Upper lobe of left lung (tissue), 6 donors: Measurements from ENCODE around the gene LRRC46. TPM values are rescaled to one million over a fixed set of nuclear protein-coding genes. Genes with fewer than 3 reads are reported as not detected.
A peak's percentile ranks its signal among the peaks of the same experiment; 100 is the strongest.

ENCODE experiments used
- ATAC-seq, 2 donors: fragments of 200-7000 bp; cut with Tn5 transposase; one replicate each; pipeline ENCODE4 v1.9.1; 2022; ENCODE audit warnings: mild to moderate bottlenecking in 2 of 2, moderate library complexity in 2 of 2; ENCODE audit not compliant: low FRiP score in 2 of 2
- DNase-seq, 2 donors: peaks; one replicate each; pipeline ENCODE4 v3.0.0-alpha.2; 2019 to 2020
- H3K27ac ChIP-seq, 4 donors: fragments of 200-600 bp; sonication (generic); one replicate each; pipeline ENCODE4 v1.5.1; 2016 to 2019
- H3K27me3 ChIP-seq, 4 donors: fragments of 200-600 bp; sonication (generic); one replicate each; pipeline ENCODE4 v1.5.1; 2017 to 2019
- H3K36me3 ChIP-seq, 4 donors: fragments of 200-600 bp; sonication (generic); one replicate each; pipeline ENCODE4 v1.5.1; 2016 to 2019
- H3K4me1 ChIP-seq, 4 donors: fragments of 200-600 bp; sonication (generic); one replicate each; pipeline ENCODE4 v1.5.1; 2018 to 2019
- H3K4me3 ChIP-seq, 4 donors: fragments of 200-600 bp; sonication (generic); one replicate each; pipeline ENCODE4 v1.5.1; 2017 to 2019; ENCODE audit warnings: mild to moderate bottlenecking in 2 of 4, moderate library complexity in 1 of 4
- H3K9me3 ChIP-seq, 4 donors: fragments of 200-600 bp; sonication (generic); one replicate each; pipeline ENCODE4 v1.5.1; 2018 to 2019
- CTCF ChIP-seq, 6 experiments: fragments of 450-650 bp in 4 of 6; fragments of 200-600 bp in 2 of 6; sonication (generic) in 2 of 6; IDR thresholded peaks; one replicate each; pipeline ENCODE4 v1.5.1; 2016 to 2019; ENCODE audit warnings: antibody characterized with exemption in 6 of 6
- EP300 ChIP-seq, 4 donors: sonication (generic); formaldehyde crosslinking; IDR thresholded peaks; one replicate each; pipeline ENCODE4 v1.5.1; 2017; ENCODE audit warnings: antibody characterized with exemption in 4 of 4, control low read depth in 2 of 4
- POLR2A ChIP-seq, 4 donors: fragments of 450-650 bp; IDR thresholded peaks; one replicate each; pipeline ENCODE4 v1.5.1; 2016 to 2017; ENCODE audit warnings: antibody characterized with exemption in 4 of 4, mild to moderate bottlenecking in 2 of 4
- POLR2AphosphoS5 ChIP-seq, 2 donors: sonication (generic); formaldehyde crosslinking; IDR thresholded peaks; one replicate each; pipeline ENCODE4 v1.5.1; 2017; ENCODE audit warnings: antibody characterized with exemption in 2 of 2
- WGBS, 2 donors: methylation state at CpG; one replicate each; pipeline ENCODE4 v1.1.5; 2017 to 2018; 5-methylcytosine and 5-hydroxymethylcytosine counted together
- total RNA-seq, 6 donors: library from RNA; depleted of rRNA in 4 of 6; stranded (reverse); fragments of >200 nt in 4 of 6; gene quantifications; one replicate each; pipeline versions ENCODE4 v1.1.0 to v1.2.1, GENCODE V29; 2016 to 2021
- donor health status: DM: no; HTN: no; CAD: no; lungs with moderate emphysema.
- donor health status: DM: no; HTN: yes; CAD: no; lungs with severe emphysema.

Gene LRRC46
- total RNA-seq, 6 donors from 2014 or later = 0.49 to 23.5 (median 9.1) TPM

- H3K9me3 ChIP-seq = no peaks in the 10 kb centered on the region
- peak overlapping the region in 2 of 4 donors; percentile 19 to 85 for H3K27ac ChIP-seq
- DNase-seq (no peak), ATAC-seq (no peak)
- TF ChIP-seq POLR2A (IDR thresholded peaks at IDR 0.05) = peak in 1 of 4 donors; percentile 40
- no peak for TF ChIP-seq POLR2AphosphoS5 (IDR thresholded peaks at IDR 0.05)
- peaks cover 22 to 41% (median 30%) of the 10 kb centered on the region in 4 donors for H3K4me1 ChIP-seq
- peak overlapping the region in 1 of 4 donors; percentile 77 for H3K4me3 ChIP-seq
- 57 to 82% methylated on average over 3 of the region's 3 CpGs for WGBS, 2 donors
- H3K27me3 ChIP-seq = no peaks in the 10 kb centered on the region
- peaks cover 10 to 42% (median 31%) of the 10 kb centered on the region in 4 donors for H3K36me3 ChIP-seq
Observed at GRCh38 chr17:47829870-47830269, 1.6 kb upstream of the LRRC46 start.

- Histone ChIP-seq H3K27ac (peak overlapping the region; percentile 78 to 85 (median 84)), H3K4me1 (peaks cover 25 to 47% (median 34%) of the 10 kb centered on the region in 4 donors), H3K36me3 (peaks cover 10 to 35% (median 25%) of the 10 kb centered on the region in 4 donors), H3K27me3 (no peaks in the 10 kb centered on the region), H3K9me3 (no peaks in the 10 kb centered on the region), H3K4me3 (peak overlapping the region; percentile 72 to 92 (median 80))
- TF ChIP-seq POLR2AphosphoS5 (IDR thresholded peaks at IDR 0.05) (no peak), EP300 (IDR thresholded peaks at IDR 0.05) (no peak), POLR2A (IDR thresholded peaks at IDR 0.05) (no peak), CTCF (IDR thresholded peaks at IDR 0.05) (no peak)
- WGBS, 2 donors = 73 to 75% methylated on average over 18 of the region's 18 CpGs
- ATAC-seq = no peak
- DNase-seq = no peak
Observed at GRCh38 chr17:47830396-47831002, 971 bp upstream of the LRRC46 start.

- no peak for DNase-seq
- 8 to 9% methylated on average over 7 of the region's 7 CpGs for WGBS, 2 donors
- Histone ChIP-seq H3K27me3 (no peaks in the 10 kb centered on the region), H3K27ac (peak overlapping the region; percentile 78 to 85 (median 84)), H3K9me3 (no peaks in the 10 kb centered on the region), H3K4me3 (peak overlapping the region; percentile 72 to 92 (median 80)), H3K4me1 (peaks cover 30 to 51% (median 36%) of the 10 kb centered on the region in 4 donors), H3K36me3 (peaks cover 5 to 34% (median 21%) of the 10 kb centered on the region in 4 donors)
- ATAC-seq = peak in 1 of 2 donors; percentile 41
- TF ChIP-seq POLR2AphosphoS5 (IDR thresholded peaks at IDR 0.05) (no peak), POLR2A (IDR thresholded peaks at IDR 0.05) (no peak)
Observed at GRCh38 chr17:47831934-47832327, 461 bp downstream of the LRRC46 start.

- H3K9me3 ChIP-seq = no peaks in the 10 kb centered on the region
- TF ChIP-seq POLR2AphosphoS5 (IDR thresholded peaks at IDR 0.05) (no peak), CTCF (IDR thresholded peaks at IDR 0.05) (no peak), EP300 (IDR thresholded peaks at IDR 0.05) (no peak), POLR2A (IDR thresholded peaks at IDR 0.05) (no peak)
- H3K27me3 ChIP-seq = no peaks in the 10 kb centered on the region
- H3K4me1 ChIP-seq = peaks cover 31 to 73% (median 43%) of the 10 kb centered on the region in 4 donors
- WGBS, 2 donors = 39 to 54% methylated on average over 5 of the region's 5 CpGs
- peak overlapping the region in 3 of 4 donors; percentile 52 to 78 (median 69) for H3K27ac ChIP-seq
- DNase-seq = no peak
- H3K4me3 ChIP-seq = no peak overlapping the region
- no peak for ATAC-seq
- peaks cover 0 to 33% (median 17%) of the 10 kb centered on the region in 4 donors for H3K36me3 ChIP-seq
Observed at GRCh38 chr17:47834756-47835155, 3.3 kb downstream of the LRRC46 start.

- Histone ChIP-seq H3K4me1 (peaks cover 31 to 73% (median 45%) of the 10 kb centered on the region in 4 donors), H3K27ac (peak overlapping the region in 2 of 4 donors; percentile 53 to 69), H3K36me3 (peaks cover 0 to 33% (median 17%) of the 10 kb centered on the region in 4 donors), H3K9me3 (no peaks in the 10 kb centered on the region), H3K27me3 (no peaks in the 10 kb centered on the region), H3K4me3 (no peak overlapping the region)
- DNase-seq (no peak), ATAC-seq (no peak)
- TF ChIP-seq EP300 (IDR thresholded peaks at IDR 0.05) (no peak), POLR2AphosphoS5 (IDR thresholded peaks at IDR 0.05) (no peak), POLR2A (IDR thresholded peaks at IDR 0.05) (no peak), CTCF (IDR thresholded peaks at IDR 0.05) (no peak)
- 82% methylated on average over 4 of the region's 6 CpGs; no CpG with 5 or more reads in 1 of the 2 donors for WGBS, 2 donors
Observed at GRCh38 chr17:47836601-47837000, 5.1 kb downstream of the LRRC46 start.
